GM18499 (cell line): Measurements from ENCODE around the gene LRRN4CL.
A peak's percentile ranks its signal among the peaks of the same experiment; 100 is the strongest.
"Not testable (repeated sequence)": the region's sequence is repeated elsewhere in the genome, so short reads cannot be mapped to it uniquely, and the experiment has no call there.

Experiments used
- ATAC-seq: cut with Tn5 transposase; IDR thresholded peaks from one replicate; pipeline ENCODE4 v1.9.1; 2021; ENCODE audit warnings: moderate number of reproducible peaks; ENCODE audit not compliant: insufficient read depth, unreplicated experiment

Gene LRRN4CL

DNA sequence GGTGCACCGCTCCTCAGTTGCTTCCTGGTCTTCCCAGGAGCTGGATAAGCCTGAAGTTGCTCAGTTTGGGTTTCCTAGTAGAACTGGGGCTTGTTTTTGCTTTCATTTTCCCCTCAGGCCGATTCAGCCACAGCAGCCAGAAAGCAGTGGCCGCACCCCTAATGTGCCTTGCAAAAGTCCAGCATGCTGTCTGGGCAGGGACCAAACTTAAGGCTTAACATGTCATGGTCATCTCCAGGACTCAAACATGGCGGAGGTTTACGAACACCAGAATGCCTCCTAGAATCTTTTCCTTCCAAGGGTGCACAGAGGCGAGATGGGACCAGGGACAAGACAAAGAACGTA, 20.6 kb upstream of the LRRN4CL start:
- no peak for ATAC-seq

DNA sequence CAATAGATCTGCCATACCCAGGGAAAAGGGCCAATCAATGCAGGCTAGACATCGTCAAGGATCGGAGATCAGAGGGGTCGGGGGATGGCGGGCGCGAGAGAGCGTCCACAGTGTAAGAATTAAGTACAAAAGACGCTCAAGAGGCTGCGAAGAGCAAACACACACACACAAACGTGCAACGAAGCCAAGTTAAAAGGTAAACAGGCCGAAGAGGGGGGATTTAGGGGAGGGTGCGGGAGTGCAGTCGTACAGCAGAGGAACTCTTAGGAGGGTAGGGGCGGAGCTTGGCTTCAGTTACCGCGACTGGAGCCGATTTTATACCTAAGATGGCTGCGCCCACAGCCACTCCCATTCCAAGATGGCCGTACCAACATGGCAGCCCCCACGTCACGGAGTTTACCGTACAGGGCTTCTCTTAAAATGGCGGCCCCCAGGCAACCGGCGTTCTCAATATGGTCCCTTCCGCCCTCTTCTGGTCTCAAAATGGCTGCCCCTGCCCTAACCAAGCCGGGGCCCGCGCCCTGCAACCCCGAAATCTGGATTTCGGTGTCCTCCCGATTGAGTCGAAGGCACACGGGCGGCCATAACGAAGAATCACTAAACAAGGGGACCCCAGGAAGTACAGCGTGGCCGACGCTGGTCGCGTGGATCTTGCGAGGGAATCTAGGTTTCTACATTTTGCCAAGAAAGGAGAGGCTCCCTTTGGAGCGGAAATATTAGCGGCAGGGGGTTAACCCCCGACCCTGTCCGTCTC, 20.1 kb upstream of the LRRN4CL start:
- peak; percentile 46 for ATAC-seq

DNA sequence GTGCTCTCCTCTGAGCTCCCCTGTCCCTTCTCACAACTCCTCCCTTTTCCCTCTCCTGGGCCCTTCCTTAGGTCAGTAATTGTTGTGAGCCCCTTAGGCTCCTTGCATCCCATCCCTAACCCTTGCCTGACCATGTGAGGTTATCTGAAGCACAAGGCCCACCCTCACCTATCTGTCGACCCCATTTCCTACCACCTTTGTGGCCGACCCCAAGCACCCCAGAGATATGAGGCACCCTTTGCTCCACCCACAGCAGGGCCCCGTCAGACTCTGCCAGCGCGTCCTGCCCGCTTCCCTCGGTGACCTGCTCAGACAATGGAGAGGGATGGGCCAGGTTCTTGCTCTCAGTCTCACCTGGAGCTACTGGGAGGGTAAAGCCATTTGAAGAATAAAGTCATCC, 19.5 kb upstream of the LRRN4CL start:
- ATAC-seq, result no peak

DNA sequence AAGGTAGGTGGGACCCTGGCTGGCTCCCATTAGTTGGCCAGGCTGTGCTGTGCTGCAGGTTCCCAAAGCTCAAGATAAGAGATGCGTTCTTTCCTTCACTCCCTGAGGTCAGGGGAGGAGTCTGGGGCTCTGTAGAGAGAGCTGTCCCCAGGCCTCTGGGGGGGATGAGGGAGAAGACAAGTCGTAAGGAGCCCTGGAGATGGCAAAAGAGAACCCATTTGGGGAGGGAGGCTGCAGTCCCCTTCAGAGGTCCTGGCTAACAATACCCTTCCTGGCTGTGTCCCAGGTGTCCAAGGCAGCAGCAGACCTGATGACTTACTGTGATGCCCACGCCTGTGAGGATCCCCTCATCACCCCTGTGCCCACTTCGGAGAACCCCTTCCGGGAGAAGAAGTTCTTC, 19.1 kb upstream of the LRRN4CL start:
- ATAC-seq, result no peak

DNA sequence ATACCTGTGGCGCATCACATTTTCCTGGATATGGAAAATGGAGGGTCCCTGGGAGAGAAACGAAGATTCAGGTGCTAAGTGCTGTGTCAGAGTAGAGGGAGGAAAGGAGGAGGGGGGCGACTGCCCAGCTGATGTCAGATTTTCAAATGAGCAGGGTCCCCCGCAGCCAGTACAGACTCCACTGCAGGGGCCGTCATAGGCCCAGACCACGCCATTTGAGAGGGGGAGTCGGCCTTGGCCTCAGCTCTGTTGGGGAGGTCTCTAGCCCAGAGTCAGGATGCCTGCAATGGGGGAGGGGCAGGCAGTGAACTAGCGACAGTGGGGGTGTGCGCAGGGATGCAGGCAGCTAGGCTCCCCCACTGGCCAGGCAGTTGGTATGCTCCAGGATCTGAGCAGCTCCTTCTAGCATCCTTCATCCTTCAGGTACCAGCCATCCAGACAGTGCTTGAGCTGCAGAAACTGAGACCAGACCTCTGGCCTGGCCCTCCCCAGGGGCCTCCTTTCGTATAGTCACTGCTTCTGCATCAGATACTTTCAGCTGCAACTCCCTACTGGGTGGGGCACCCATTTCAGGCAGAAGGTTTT, 18.0 kb upstream of the LRRN4CL start, which contains the start of the genes BSCL2 and GNG3:
Gene BSCL2, minus strand, starts transcription at position 148 of the 585 bp plus-strand sequence. CDS start 229 bp downstream, outside the sequence.
Gene GNG3, plus strand, starts transcription at position 400 of the 585 bp plus-strand sequence. CDS start 620 bp downstream, outside the sequence.
- no peak for ATAC-seq

DNA sequence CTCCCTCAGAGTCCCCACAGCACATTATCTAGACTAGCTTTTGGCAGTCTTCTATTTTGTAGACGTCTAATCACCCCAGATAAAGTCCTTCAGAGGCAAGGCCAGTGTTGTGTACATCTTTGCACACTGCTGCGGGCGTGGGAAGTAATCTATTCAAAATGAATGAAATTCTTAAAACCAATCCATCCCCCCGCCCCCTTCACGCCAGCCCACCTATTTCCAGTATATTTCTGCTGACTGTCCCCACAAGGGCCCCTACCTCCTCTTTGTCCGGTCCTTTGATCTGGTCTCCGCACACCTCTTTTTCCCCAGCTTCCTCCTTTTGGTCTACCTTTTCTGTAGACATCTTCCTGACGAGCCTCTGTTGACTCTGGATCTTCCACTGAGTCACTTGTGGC, 17.5 kb upstream of the LRRN4CL start:
- ATAC-seq, result no peak

DNA sequence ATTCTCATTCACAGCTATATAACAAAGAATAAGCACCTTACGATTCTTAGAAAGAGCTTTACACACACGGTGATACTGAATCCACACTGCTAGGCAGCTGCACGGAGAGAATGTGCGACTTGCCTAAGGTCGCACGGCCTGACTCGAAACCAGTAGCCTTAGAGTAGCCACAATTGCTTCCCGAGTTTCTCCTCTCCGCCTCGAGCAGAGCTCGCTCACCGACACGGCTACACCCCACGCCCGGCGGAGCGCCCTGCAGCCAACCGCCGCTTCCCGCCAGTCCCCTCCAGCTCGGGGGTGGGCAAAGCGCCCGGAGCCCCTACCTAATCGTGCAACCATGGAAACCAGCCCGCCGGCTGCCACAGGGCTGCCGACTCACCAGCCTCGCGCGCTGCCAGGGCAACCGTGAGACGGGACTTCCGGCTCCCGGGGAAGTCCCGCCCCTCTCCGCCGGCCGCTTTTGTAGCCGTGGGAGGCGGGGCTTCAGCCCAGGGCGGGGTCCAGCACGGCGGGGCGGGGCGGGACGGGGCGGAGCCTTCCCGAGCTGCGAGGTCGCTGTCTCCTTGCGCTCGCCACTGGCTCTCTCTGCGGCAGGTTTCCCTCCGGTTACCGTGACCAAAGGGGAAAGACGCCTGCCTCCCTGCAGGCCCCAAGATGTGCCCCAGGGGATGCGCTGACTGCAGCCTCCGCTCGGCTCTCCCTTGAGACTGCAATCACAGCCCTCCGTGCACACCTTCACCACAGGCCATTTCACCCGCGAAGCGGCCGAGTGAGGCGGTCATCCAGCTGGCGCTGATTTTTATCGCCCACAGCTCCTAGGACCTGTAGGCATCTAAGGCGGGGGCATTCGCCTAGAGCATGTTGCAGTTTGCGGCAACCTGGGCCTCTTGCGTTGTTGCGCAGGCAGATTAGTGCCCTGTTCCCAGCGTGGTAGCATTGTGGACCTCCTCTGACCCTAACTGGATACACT, 16.8 kb upstream of the LRRN4CL start:
- no peak for ATAC-seq

DNA sequence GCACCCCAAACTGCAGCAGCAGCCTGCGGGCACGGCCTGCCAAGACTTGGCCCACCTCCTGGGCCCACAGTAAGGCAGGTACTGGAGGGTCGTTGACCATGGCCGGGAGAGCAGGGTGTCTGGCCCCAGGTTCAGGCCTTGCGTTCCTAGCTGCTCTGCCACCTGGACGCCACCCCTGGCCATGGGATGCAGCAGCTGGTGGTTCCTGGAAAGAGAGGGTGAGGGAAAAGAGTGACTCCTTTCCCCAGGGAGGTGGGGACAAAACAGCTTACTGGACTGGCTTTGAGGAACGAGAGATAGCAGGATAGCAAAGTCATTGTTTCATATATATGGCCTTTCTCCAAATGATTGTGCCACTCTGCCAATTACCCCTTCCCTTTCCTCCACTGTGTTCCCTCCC, 16.1 kb upstream of the LRRN4CL start:
- ATAC-seq, result no peak

DNA sequence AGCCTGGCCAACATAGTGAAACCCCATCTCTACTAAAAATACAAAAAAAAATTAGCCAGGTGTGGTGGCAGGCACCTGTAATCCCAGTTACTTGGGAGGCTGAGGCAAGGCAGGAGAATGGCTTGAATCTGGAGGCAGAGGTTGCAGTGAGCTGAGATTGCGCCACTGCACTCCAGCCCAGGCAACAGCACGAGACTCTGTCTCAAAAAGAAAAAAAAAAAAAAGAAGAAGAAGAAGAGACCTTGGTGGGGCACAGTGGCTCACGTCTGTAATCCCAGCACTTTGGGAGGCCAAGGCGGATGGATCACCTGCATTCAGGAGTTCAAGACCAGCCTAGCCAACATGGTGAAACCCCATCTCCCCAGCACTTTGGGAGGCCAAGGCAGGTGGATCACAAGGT, 14.6 kb upstream of the LRRN4CL start:
- not testable (repeated sequence) for ATAC-seq

DNA sequence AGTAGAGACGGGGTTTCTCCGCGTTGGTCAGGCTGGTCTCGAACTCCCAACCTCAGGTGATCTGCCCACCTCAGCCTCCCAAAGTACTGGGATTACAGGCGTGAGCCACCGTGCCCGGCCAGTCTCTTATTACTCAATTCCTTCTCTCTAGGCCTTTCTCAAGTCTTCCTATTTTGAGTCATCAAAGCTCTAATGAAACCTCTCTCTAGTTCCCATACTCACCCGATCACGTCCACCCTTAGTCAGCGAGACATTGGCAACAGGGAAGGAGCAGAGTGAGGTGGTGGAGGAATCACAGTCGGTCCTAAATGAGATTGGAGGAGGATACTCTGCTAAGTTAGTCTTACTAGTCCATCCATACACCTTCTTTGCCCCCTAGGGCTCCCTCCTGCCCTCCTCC, 12.9 kb upstream of the LRRN4CL start:
- no peak for ATAC-seq

DNA sequence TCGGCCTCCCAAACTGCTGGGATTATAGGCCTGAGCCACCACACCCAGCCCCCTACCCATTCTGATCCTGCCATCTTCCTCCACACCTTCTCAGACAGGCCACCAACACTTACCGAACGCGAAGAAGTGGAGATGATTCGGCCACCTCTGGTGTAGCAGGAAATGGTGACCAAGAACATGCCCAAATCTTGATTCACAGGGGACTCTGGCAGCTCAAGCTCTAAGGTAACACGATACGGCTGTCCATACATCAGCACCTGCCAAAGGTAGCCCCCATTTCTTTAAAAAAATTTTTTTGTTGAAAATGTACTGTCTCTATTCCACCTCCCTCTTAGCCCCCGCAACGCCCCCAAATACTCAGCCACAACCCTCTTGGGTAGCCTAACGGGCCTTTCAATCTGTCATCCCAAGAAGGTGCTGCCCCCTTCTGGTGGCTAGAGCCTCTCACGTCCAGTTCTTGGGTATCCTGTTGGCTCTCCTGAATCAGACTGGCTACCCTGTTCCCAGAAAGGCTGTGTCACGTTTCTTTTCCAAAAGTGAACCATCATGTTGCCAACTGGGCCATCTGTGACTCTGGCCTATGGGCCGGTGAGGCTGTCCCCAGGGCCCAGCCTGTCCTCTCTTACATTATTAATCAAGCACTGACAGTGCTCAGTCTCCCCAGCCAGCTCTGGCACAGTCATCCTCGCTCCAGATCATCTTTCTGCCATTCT, 5.3 kb upstream of the LRRN4CL start:
- ATAC-seq, result no peak

DNA sequence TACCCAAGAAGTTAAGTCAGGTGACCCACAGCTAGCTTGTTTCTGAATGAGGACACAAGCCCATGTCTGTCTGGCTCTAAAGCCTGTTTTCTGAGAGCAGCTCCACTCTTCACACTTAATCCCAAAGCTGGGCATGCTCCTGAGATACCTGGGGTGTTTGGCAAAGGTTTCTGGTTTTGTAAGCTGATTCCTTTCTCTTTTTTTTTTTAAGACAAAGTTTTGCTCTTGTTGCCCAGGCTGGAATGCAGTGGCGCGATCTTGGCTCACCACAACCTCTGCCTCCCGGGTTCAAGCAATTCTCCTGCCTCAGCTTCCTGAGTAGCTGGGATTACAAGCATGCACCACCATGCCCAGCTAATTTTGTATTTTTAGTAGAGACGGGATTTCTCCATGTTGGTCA, 4.3 kb upstream of the LRRN4CL start:
- not testable (repeated sequence) for ATAC-seq

DNA sequence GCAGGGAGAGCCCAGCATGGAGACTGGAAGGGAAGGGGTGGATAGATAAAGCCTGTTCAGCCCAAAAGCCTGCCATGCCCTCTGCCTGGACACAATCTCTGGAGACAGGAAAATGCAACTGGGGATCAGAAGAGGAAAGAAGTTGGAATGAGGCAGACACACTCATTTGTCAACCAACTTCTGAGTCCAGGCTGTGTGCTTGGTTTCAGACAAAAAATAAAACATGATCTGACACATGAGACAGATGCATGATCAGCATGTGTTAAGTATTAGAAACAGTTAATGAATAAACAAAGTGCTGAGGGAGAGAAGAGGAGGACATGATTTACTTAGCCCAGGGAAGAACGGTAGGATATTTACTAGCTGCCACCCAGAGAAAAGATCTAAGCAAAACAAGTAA, 839 bp downstream of the LRRN4CL start:
- no peak for ATAC-seq

DNA sequence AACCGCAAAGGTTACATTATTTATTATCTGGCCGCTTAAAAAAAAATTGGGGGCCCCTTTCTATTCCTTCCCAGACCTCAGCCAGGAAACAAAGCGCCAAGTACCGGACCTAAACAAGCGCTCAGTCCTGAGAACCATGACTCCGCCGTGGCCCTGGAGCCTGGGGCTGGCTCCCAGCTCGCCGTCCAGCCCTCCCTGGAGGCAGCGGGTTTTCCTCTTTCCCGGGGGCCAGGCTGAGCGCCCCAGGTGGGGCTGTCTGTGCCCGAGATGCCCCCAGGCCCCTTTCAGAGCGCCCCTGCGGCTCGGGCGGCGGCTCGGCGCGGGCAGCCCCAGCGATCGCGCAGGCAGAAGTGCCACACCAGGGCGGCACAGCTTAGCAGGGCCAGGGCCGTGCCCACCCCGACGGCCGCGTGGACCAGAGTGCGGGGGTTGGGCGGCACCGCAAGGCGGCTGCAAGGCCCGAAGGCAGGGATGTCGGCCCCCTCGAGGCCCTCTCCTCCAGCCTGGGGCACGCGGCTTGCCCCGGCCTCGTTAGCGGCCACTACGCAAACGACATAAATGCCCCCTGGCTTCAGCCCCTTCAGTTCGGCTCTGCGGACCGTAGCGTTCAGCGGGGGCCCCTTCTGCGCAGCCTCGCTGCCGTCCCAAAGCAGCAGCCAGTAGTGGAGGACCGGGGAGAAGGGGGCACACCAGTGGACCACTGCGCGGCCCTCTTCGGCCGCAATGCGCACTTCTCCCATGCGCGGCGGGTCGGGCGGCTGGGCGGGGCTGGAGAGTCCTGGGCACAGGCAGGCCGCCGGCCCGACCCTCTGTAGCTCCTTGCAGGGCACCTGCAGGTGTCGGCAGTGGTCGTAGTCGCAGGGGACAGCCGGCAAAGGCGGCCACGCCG, 1.6 kb downstream of the LRRN4CL start:
- no peak for ATAC-seq

DNA sequence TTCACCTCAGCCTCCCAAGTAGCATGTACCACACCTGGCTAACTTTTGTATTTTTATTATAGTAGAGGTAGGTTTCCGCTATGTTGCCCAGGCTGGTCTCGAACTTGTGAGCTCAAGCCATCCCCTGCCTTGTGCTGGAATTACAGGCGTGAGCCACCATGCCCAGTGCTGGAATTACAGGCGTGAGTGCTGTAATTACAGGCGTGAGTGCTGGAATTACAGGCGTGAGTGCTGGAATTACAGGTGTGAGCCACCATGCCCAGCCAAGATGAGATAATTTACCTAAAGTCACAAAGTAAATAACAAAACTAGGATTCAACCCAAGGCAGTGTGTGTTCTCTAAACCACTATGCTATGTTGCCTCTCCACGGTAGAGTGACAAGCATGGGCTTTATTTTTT, 6.8 kb downstream of the LRRN4CL start:
- ATAC-seq, result no peak

DNA sequence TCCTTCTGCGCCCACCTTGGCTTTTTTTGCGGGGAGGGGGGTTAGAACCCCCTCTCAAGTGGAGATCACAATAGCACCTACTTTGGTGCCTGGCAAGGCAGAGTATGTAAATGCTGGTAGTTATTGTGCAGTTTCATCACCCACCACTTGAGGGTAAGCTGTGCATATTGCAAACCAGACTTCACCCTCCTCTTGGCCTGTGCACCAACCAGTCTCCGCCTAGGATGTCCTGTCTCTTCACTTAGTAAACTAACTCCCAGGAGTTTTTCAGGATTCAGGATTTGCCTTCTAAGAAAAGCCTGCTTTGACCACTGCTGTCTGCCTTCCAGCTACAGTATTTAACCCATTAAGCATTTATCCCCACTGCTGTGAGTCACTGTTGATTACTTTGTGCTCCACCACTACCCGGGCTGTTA, 8.5 kb downstream of the LRRN4CL start:
- no peak for ATAC-seq

DNA sequence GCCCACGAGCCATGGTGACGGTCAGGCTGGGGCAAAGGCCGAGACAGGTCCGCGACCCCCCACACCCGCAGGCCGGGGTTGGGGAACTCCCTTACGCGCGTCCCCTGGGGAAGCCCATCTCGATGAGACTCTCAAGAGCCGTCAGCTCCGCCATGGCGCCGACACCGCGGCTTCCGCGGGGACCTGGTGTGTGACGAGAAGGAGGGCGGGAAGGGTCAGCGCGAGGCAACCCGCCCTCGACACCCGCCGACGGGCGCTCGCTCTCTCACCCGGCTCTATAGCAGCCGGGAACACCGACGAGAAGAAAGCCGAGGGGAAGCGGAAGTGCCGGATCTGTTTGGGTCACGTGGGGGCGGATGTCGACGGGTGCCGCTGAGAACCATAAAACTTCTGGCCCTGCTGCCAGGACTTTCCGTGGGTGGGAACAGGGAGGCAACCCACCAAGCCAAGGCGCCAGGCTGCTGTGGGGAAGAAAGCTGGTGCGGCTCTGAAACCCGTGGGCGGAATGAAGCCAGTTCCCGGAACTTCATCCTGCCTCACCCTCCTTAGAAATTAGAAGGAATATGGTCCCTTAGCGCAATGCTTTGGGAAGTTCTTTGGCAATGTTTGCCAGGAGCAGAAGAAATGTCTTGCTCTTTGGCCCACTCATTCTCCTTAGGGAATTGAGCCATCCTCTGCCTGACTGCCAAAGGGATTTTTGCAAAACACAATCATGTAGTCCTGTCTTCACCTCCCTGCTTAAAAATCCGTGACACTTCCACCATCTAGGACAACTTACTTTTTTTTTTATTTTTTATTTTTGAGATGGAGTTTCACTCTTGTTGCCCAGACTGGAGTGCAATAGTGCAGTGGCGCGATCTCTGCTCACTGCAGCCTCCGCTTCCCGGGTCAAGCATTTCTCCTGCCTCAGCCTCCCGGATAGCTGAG, 10.3 kb downstream of the LRRN4CL start, which contains the start of gene UBXN1:
Gene UBXN1, minus strand, starts transcription at position 304 of the 927 bp plus-strand sequence. Its CDS starts 150 bp downstream, at position 154.
- no peak for ATAC-seq

DNA sequence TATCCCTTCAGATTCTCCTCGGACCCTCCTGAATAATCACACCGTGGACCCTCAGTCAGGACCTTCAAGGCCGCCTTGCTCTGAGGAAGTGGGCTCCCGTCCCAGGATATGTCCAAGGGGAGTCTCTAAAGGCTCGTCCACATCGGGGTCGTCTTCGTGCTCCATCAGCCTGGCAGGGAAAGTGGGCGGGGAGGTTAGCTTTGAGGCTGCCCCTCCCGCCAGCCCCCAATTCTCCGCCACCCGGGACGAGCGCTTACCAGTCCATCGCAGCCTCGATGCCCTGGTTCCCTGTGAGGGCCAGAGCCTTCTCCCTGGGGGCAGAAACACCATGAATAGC, 10.9 kb downstream of the LRRN4CL start:
- ATAC-seq, result no peak
